HG03521 (cell line): ENCODE measurements around the gene MLST8.

Experiments
- ATAC-seq: cut with Tn5 transposase; IDR thresholded peaks from one replicate; pipeline ENCODE4 v1.9.1; 2021; ENCODE audit warnings: mild to moderate bottlenecking, moderate library complexity; ENCODE audit not compliant: unreplicated experiment

The MLST8 gene

DNA sequence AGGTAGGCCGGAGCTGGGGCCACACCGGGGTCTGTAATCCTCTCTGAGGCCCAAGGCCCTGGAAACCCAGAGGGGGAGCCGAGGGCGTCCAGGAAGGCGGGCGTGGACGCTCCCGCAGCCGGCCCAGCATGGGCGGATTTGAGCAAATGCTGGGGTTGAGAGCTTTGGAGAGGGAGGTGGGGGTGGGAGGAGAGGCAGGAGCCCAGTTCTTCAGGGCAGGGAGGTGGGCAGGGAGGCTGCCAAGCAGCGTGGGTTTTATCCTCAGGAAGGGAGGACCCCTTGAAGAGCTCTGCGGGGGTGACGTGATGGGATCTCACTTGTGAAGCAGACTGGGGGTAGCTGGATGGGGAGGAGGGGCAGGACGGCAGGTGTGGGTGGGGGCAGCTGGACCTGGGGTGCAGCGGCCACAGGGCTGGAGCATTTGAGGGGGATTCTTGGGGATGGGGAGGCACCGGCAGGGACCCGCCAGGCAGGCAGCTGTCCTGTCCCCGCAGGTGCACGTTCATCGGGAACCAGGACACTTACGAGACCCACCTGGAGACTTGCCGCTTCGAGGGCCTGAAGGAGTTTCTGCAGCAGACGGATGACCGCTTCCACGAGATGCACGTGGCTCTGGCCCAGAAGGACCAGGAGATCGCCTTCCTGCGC, 32.4 kb upstream of the MLST8 start:
- no peak for ATAC-seq

GRCh38 chr16:2173366-2173765, 31.9 kb upstream of the MLST8 start:
- ATAC-seq: no peak

DNA sequence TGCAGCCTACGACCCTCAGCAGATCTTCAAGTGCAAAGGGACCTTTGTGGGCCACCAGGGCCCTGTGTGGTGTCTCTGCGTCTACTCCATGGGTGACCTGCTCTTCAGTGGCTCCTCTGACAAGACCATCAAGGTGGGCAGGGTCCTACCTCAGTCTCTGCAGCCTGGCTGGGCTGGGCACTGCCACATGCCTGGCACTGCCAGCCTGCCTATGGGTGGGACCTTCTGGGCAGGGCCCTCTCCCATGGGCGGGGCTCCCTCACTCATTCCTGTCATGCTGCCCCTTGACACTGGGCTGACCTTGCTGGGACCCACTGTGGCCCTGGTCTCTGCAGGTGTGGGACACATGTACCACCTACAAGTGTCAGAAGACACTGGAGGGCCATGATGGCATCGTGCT, 31.3 kb upstream of the MLST8 start:
- no peak for ATAC-seq

DNA sequence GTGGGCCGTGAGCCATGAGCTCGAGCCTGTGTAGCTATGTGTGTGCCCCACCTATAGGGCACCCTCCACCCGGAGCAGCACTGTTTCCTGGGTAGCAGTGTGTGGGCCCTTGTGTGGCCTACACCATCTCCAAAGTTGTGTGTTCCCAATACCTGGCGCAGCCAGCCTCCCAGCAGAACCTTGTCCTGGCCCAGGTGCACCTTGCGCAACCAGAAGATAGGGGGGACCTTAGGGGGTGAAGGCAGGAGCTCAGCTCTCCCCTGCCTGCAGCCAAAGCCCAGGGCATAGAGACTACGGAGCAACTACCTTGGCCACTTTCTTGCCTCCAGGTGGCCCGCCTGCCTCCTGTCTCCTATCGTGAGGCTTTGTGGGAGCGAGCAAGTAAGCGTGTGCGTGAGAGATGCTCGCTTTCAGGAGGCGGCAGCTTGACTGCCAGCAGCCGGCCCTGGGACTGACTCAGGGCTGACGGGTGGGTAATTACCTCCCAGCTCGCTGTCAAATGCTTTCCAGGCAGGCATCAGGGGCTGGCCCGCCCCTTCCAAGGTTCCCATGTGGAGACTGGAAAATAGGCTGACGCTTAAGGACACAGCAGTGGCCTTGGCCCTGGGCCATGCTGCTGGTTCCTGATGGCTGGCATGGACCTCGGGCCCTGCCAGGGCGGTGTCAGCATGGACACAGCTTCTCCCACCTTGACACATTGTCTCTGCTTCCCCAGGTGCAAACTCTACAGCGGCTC, 30.7 kb upstream of the MLST8 start:
- ATAC-seq: no peak

DNA sequence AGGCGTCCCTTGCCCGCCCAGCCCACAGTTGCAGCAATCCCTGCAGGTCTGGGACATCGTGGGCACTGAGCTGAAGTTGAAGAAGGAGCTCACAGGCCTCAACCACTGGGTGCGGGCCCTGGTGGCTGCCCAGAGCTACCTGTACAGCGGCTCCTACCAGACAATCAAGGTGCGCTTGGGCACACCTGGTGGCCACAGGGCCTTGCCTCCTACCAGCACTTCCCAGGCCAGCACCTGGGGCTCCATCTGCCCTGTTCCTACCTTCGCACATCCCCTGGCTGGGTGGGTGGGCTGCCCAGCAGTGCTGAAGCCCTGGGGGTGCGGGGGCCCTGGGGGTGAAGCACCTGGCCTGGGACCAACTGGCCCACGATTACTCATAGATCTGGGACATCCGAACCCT, 29.8 kb upstream of the MLST8 start:
- no peak for ATAC-seq

DNA sequence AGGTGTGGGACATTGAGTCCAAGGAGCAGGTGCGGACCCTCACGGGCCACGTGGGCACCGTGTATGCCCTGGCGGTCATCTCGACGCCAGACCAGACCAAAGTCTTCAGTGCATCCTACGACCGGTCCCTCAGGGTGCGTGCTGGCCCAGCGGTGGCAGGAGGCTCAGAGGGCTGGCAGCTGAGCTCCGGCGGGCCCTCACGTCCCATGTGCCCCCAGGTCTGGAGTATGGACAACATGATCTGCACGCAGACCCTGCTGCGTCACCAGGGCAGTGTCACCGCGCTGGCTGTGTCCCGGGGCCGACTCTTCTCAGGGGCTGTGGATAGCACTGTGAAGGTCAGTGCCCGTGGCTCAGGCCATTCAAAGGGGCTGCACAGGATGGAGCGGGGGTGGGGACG, 29.2 kb upstream of the MLST8 start:
- ATAC-seq: no peak

- no peak for ATAC-seq
Observed at GRCh38 chr16:2177101-2177500, 28.2 kb upstream of the MLST8 start.

GRCh38 chr16:2177561-2177960, 27.7 kb upstream of the MLST8 start:
- no peak for ATAC-seq

DNA sequence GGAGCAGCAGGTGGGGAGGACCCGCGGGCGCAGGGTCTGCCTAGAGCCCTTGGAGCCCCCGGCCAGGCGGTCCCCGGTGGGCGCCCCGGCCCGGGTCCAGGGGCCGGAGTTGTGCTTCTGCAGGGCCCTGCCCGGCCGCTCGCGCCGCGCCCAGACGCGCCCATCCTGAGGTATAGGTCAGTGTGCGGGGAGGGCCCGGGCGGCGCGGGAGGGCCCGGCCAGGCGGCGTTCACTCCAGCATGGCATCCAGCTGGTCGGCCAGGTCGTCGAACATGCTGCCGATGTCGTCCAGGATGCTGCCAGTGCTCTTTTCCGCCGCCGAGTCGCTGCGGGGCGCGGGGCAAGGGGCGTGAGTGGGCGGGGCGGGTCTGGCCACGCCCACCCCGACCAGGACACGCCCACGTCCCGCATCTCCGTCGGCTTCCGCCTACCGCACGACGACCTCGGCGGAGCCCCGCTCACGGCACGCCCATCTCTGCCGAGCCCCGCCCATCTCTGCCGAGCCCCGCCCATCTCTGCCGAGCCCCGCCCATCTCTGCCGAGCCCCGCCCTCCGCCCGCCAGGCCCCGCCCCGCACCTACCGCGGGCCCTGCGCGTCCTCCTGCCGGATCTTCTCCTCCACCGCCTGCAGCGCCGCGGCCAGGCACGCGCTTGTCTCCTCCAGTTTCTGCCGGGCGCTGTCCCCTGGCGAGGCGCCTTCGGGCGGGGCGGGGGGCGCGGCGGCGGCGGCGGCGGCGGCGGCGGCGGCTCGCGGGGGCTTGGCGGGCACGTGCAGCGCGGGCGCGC, 26.7 kb upstream of the MLST8 start:
- no peak for ATAC-seq

DNA sequence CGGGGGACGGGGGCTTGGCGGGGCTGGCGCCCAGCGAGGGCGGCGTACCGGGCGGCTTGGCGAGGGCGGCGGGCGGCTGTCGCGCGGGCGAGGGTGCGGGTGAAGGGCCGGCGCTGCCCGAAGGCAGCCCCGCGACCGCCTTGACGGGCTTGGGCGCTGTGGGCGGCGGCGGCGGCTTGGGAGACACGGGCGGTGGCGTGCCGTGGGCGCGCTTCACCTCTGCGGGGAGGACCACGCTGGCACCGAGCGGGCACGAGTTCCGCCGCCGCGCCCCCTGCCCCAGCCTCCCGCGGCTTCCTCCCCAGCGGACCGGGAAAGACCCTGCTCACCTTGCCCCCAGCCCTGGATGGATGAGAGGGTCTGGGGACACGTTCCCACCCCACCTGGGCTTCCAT, 26.1 kb upstream of the MLST8 start:
- ATAC-seq: no peak

- no peak for ATAC-seq
Observed at GRCh38 chr16:2179576-2179975, 25.7 kb upstream of the MLST8 start.

DNA sequence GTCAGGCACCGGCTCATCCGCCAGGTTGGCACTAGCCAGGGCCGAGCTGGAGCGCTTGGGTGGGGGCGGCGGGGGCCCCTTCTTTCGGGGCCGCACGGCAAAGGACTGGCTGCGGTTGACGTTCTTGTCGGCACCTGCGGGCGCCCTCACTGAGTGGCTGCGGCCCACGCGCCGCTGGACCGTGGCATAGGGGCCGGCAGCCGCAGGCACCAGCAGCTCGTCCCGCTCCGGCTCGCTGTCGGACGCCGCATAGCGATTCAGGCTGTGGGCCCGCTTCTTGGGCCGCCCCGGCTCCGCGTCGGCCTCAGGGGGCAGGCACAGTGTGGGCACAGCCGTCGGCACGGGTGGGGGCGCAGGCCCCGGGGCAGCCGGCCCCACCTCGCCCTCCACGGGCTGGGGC, 24.8 kb upstream of the MLST8 start:
- ATAC-seq: no peak

- ATAC-seq: no peak
Observed at GRCh38 chr16:2180962-2181923, 24.0 kb upstream of the MLST8 start.

- ATAC-seq: no peak
Observed at GRCh38 chr16:2181952-2182351, 23.3 kb upstream of the MLST8 start.

GRCh38 chr16:2183671-2184070, 21.6 kb upstream of the MLST8 start:
- no peak for ATAC-seq

DNA sequence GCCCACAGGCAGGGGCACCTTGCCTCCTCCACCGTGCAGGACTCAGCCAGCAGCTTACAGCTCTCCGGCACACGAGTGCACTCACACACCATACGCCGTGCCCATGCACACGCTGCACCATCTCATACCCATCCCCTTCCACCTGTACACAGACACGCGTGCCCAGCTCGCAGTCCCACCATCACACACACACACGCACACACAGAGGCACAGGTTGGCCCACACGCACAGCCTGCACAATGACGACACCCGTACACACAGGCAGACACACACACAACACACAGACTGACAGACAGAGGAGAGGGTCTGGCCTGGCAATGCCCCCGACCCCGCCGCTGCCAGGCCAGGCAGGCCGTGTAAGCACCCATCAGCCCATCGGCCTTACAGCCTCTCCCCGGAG, 20.9 kb upstream of the MLST8 start:
- no peak for ATAC-seq

DNA sequence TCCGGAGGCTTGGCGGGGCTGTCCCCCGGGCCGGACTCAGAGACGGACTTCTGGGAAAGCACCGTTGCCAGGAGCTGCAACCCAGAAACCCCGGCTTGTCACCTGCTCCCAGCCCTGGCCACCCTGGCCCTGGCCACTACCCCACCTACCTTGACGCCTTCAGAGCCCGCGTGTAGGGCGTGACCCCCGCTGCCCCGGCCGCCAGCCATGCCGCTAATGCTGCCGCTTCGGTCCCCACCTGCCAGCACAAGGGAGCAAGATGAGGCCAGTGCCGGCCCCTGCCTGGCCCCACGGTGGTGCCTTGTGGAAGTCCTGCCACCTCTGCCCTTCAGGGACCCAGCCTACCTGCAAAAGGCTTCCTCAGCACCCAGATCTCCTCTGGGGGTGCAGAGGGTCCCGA, 20.3 kb upstream of the MLST8 start:
- no peak for ATAC-seq

DNA sequence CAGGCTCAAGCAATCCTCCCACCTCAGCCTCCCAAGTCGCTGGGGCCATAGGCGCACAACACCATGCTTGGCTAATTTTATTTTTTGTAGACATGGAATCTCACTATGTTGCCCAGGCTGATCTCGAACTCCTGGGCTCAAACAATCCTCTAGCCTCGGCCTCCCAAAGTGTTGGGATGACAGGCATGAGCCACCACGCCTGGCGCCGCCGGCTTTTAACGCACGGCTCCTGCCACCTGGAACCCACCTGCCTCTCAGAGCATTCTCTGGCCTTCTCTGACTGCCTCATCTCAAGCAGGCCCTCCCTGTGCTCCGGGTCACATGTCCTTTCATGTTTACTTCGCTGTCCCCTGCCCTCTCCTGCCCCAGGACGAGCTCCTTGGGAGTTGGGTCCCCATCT, 19.2 kb upstream of the MLST8 start:
- no peak for ATAC-seq

GRCh38 chr16:2186505-2186904, 18.7 kb upstream of the MLST8 start:
- ATAC-seq: no peak

DNA sequence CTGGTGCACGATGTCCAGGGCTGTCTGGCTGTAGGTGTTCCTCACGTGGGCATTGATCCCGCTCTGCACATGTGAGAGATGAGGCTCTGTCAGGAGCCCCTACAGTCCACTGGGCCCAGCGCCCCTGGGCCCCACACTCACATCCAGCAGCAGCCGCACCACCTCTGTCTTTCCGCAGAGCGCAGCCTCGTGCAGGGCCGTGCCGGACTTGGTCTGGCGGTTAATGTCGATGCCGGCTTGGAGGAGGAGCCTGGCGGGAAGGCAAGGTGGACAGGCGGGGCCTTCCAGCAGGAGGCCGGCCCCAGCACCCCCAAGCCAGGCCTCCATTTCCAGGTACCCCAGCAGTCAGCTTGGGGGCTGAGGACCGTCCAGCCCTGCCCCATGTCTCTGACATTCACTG, 18.0 kb upstream of the MLST8 start:
- ATAC-seq: no peak

- no peak for ATAC-seq
Observed at GRCh38 chr16:2188395-2188794, 16.9 kb upstream of the MLST8 start.
